Panc1 (cell line): ENCODE results near the gene CHMP1A. TPM values are rescaled to one million over a fixed set of nuclear protein-coding genes. Genes with fewer than 3 reads are reported as not detected.

Source experiments
- ATAC-seq: fragments of 200-7000 bp; cut with Tn5 transposase; 2 replicates; pipeline ENCODE4 v1.9.1; 2020; ENCODE audit warnings: mild to moderate bottlenecking, moderate library complexity
- BruUV-seq: library from RNA; stranded (reverse); fragments of 400-500 nt; replicated peaks from 2 replicates; lab custom pipeline; 2021; lab: Mats Ljungman, UMichigan
- CTCF ChIA-PET: fragments of 300-600 bp; sonication (Branson Sonifier 250); formaldehyde crosslinking; loops from one replicate; lab custom pipeline; 2022; ENCODE audit warnings: antibody characterized with exemption; lab: Charles Lee
- POLR2A ChIA-PET: fragments of 300-600 bp; sonication (Branson Sonifier 250); formaldehyde crosslinking; loops from one replicate; lab custom pipeline; 2022; ENCODE audit warnings: antibody characterized with exemption; lab: Charles Lee
- DNase-seq: peaks from one replicate; pipeline ENCODE4 v3.0.0-alpha.2; 2010; ENCODE audit warnings: low read depth, low spot score
- H3K27ac ChIP-seq: 2 replicates; pipeline ENCODE4 v1.5.1; 2011; ENCODE audit warnings: mild to moderate bottlenecking, low read length, inconsistent platforms
- H3K27me3 ChIP-seq: fragments of 200-500 bp; sonication (Bioruptor generic); 2 replicates; pipeline ENCODE4 v1.6.0; 2014; ENCODE audit warnings: low read length, inconsistent platforms; ENCODE audit not compliant: control insufficient read depth, insufficient read depth
- H3K36me3 ChIP-seq: fragments of 200-500 bp; sonication (Bioruptor generic); 2 replicates; pipeline ENCODE4 v1.5.1; 2014; ENCODE audit warnings: inconsistent platforms, mild to moderate bottlenecking, low read length, moderate library complexity; ENCODE audit not compliant: control insufficient read depth, insufficient read depth
- H3K4me1 ChIP-seq: 2 replicates; pipeline ENCODE4 v1.5.1; 2011; ENCODE audit warnings: inconsistent platforms, mild to moderate bottlenecking, low read length, moderate library complexity; ENCODE audit not compliant: control insufficient read depth, insufficient read depth
- H3K4me3 ChIP-seq, 2 experiments: 2 replicates each; pipeline ENCODE4 v1.5.1; 2011 to 2012; ENCODE audit warnings: low read depth in 2 of 2, low read length in 2 of 2, mild to moderate bottlenecking in 2 of 2, inconsistent platforms in 1 of 2, moderate library complexity in 1 of 2
- H3K9me3 ChIP-seq: fragments of 200-500 bp; sonication (Bioruptor generic); 2 replicates; pipeline ENCODE4 v1.5.1; 2014; ENCODE audit warnings: low read depth, mild to moderate bottlenecking, inconsistent platforms, low read length, moderate library complexity; ENCODE audit not compliant: control insufficient read depth, insufficient read depth
- CTCF ChIP-seq: fragments of 450-650 bp; IDR thresholded peaks from 2 replicates; pipeline ENCODE4 v1.5.1; 2017; ENCODE audit warnings: mild to moderate bottlenecking
- POLR2AphosphoS5 ChIP-seq: IDR thresholded peaks from 2 replicates; pipeline ENCODE4 v1.6.1; 2012; ENCODE audit warnings: mild to moderate bottlenecking, low read depth, low read length, moderate library complexity
- REST ChIP-seq, 2 experiments: IDR thresholded peaks; 2 replicates each; pipeline ENCODE4 v1.6.1; 2011 to 2012; ENCODE audit warnings: low read depth in 2 of 2, control low read depth in 1 of 2, low read length in 1 of 2, mild to moderate bottlenecking in 1 of 2, moderate library complexity in 1 of 2; ENCODE audit not compliant: insufficient read depth in 1 of 2
- SIN3A ChIP-seq: IDR thresholded peaks from 2 replicates; pipeline ENCODE4 v1.6.1; 2012; ENCODE audit warnings: low read depth, mild to moderate bottlenecking, low read length, moderate library complexity, borderline replicate concordance; ENCODE audit not compliant: insufficient read depth
- TCF7L2 ChIP-seq: IDR thresholded peaks from 2 replicates; pipeline ENCODE4 v1.6.1; 2011; ENCODE audit warnings: mild to moderate bottlenecking, low read depth, low read length, inconsistent platforms
- in situ Hi-C: cut with HindIII; loops from 2 replicates; pipeline ENCODE4 v1.10.0; 2016; ENCODE audit warnings: low sequenced_read_pairs, low pct_unique_long_range_greater_than_20kb
- intact Hi-C: fragments of 100-400 bp; cut with micrococcal nuclease; formaldehyde crosslinking; loops from one replicate; pipeline ENCODE4 v1.10.0; 2022; ENCODE audit not compliant: unreplicated experiment
- total RNA-seq: library from RNA; stranded (reverse); gene quantifications from one replicate; pipeline ENCODE4 v1.2.1, GENCODE V29; 2021; ENCODE audit not compliant: unreplicated experiment

CHMP1A gene
- total RNA-seq, 1 experiment from 2014 or later: 98.0 TPM

GRCh38 chr16:89607937-89608740, 49.4 kb downstream of the CHMP1A start:
- H3K27ac ChIP-seq: no peak overlapping the region
- DNase-seq: no peak
- ChIA-PET POLR2A (no interaction called here), CTCF (no interaction called here)
- in situ Hi-C loops: no loop called here
- ATAC-seq: no peak
- no TSS peak for BruUV-seq
- no peaks in the 10 kb centered on the region for H3K27me3 ChIP-seq
- TF ChIP-seq REST (IDR thresholded peaks at IDR 0.05; ENCODE audit: insufficient read depth in 1 of 2, low read depth in 2 of 2, low read length in 1 of 2): no peak
- TF ChIP-seq CTCF: no peak
- TF ChIP-seq POLR2AphosphoS5: no peak
- TF ChIP-seq SIN3A: no peak
- TF ChIP-seq TCF7L2: no peak
- no peaks in the 10 kb centered on the region for H3K36me3 ChIP-seq
- intact Hi-C loops: no loop called here
- no peak overlapping the region for H3K4me3 ChIP-seq
- H3K4me1 ChIP-seq: peaks cover 5% of the 10 kb centered on the region
- H3K9me3 ChIP-seq: no peaks in the 10 kb centered on the region

- intact Hi-C loops: no loop called here
Observed at GRCh38 chr16:89607453-89607852, 50.1 kb downstream of the CHMP1A start.

More at GRCh38 chr16:89607453-89607852, 50.1 kb downstream of the CHMP1A start:
- ATAC-seq: no peak
- BruUV-seq: no TSS peak
- peaks cover 8% of the 10 kb centered on the region for H3K4me1 ChIP-seq
- no peak overlapping the region for H3K27ac ChIP-seq
- H3K4me3 ChIP-seq: no peak overlapping the region
- DNase-seq: no peak
- no peak for TF ChIP-seq CTCF
- no peak for TF ChIP-seq TCF7L2
- no peak for TF ChIP-seq SIN3A
- no peak for TF ChIP-seq POLR2AphosphoS5
- TF ChIP-seq REST (IDR thresholded peaks at IDR 0.05; ENCODE audit: insufficient read depth in 1 of 2, low read depth in 2 of 2, low read length in 1 of 2): no peak
- ChIA-PET CTCF (no interaction called here), POLR2A (no interaction called here)
- in situ Hi-C loops: no loop called here
- H3K36me3 ChIP-seq: no peaks in the 10 kb centered on the region
- no peaks in the 10 kb centered on the region for H3K27me3 ChIP-seq
- no peaks in the 10 kb centered on the region for H3K9me3 ChIP-seq
